GM15510 (cell line): ENCODE results near the gene MRPS11.

ENCODE experiments used
- POLR2A ChIP-seq: IDR thresholded peaks from 3 replicates; pipeline ENCODE4 v1.6.1; 2011; ENCODE audit warnings: borderline replicate concordance; ENCODE audit not compliant: insufficient read length; ENCODE audit errors: extremely low read depth

MRPS11 gene

GRCh38 chr15:88467073-88467934, at the start of gene MRPS11, which contains the start of gene MRPL46:
MRPS11 (plus strand) TSS chr15:88467708; CDS start chr15:88467718, 10 bp downstream.
MRPL46 (minus strand) TSS chr15:88467388; CDS start chr15:88467377, 11 bp downstream.
- TF ChIP-seq POLR2A, result peak; percentile 64

GRCh38 chr15:88419830-88420229, 47.7 kb upstream of the MRPS11 start:
- TF ChIP-seq POLR2A, result no peak

- no peak for TF ChIP-seq POLR2A
These were observed 44.2 kb upstream of the MRPS11 start for GRCh38 chr15:88423331-88423730.

- TF ChIP-seq POLR2A, result no peak
These were observed 41.2 kb upstream of the MRPS11 start for GRCh38 chr15:88426304-88426703.

GRCh38 chr15:88428053-88428452, 39.5 kb upstream of the MRPS11 start:
- TF ChIP-seq POLR2A, result no peak

GRCh38 chr15:88428805-88429605, 38.5 kb upstream of the MRPS11 start:
- no peak for TF ChIP-seq POLR2A

DNA sequence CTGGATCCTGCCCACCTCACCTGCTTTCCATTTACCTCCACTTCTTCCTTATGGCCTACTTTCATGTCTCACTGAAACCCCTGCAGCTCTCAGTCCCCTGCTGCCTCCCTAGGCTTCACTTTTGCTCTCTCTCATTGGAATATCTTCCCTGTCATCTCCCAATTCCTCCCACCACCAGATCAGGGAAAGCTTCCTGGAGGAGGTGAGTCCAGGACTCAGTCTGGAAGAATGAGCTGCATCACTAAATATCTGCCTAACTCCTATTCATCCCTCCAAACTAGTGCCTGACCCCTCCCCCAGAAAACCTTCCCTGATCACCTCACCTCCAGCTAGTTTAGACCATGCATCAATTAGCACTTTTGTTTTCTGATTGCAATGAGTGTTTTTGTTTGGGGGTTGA, 37.5 kb upstream of the MRPS11 start:
- TF ChIP-seq POLR2A, result no peak

DNA sequence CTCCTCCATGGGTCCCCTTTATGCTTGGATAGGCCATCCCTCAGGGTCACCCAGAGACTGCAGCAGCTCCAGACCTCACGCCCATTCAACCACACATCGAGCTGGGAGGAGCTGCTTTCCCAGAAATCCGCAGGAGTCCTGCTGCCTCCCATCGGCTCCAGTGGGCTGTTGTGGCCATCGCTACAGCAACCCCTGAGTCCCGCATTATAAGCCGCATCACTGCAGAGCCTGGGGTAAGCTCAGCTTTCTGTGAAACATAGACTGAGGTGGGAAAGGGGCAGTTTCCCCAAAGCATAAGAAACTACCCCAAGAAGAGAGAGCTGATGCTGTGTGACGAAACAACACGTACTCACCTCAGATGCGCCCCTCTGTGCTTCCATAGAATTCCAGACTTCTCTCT, 36.1 kb upstream of the MRPS11 start:
- TF ChIP-seq POLR2A, result no peak

DNA sequence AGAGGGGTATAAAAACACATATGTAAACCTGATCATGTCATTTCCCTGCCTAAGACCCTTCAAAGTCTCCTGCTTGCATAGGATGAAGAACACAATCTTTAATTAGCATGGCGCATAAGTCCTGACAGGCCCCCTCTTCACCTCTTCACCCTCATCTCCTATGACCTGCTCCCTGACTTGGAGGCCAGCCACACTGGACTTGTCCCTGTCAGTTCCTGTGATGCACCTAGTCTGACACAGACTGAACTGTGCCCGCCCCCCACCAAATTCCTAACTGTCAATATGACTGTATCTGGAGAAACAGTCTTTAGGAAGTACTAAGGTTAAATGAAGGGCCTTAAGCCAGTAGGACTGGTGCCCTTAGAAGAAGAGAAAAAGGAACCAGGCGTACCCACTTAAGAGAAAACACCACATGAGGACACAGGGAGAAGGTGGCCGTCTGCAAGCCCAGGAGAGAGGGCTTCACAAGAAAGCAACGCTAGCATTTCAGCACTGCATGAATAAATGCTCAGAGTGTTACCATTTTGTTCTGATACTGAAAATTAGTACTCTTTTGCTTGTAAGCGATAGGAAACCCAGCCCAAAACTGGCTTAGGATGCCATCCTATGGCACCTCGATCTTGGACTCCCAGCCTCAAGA, 34.3 kb upstream of the MRPS11 start:
- TF ChIP-seq POLR2A, result no peak

DNA sequence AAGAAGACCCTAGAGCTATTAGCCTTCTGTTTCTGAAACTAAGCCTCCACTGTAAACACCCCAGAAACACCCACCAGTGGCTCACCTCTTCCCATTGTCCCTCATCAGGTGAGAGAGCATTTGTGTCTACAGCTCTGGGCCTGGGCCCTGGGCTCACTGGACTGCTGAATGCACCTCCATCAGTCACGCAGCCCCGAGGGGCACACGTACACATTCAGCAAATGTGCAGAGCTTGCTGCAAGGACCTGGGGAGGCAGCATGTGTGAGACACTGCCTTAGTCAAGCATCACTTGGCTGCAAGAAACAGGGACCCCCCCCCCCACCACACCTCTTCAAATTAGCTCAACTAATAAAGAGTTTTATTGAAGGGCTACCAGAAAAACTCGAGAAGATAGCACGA, 29.3 kb upstream of the MRPS11 start:
- no peak for TF ChIP-seq POLR2A

GRCh38 chr15:88440021-88440420, 27.5 kb upstream of the MRPS11 start:
- TF ChIP-seq POLR2A, result no peak

DNA sequence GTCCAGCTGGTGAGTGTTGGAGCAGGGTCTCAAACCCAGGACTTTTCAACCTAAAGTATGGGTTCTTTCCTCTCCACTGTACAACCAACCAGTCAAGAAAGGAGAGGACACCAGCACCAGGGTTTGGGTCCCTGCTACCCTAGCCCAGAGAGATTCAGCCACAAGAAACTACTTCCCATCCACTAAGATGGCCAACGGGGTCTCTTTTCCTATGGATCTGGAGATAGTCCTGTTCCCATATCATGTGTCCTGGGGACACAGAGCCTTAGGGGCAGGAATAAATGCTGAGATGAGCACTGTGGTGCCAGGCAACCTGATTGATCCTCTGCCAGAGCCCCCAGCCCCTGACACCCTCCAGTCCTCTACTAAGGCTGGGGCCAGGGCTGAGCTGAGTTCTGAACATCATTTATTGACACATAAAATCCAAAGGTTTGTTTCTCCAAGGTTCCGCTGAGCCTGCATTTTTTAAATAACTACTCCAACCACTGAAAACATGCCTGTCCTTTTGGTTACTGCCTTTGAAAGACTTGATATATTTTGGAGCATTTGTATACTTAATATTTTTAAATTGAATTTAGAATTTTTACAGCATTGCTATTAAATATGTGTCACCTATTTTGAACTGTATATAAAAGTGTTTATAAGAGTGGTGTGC, 26.3 kb upstream of the MRPS11 start:
- TF ChIP-seq POLR2A, result no peak

GRCh38 chr15:88447206-88447605, 20.3 kb upstream of the MRPS11 start:
- TF ChIP-seq POLR2A, result no peak

DNA sequence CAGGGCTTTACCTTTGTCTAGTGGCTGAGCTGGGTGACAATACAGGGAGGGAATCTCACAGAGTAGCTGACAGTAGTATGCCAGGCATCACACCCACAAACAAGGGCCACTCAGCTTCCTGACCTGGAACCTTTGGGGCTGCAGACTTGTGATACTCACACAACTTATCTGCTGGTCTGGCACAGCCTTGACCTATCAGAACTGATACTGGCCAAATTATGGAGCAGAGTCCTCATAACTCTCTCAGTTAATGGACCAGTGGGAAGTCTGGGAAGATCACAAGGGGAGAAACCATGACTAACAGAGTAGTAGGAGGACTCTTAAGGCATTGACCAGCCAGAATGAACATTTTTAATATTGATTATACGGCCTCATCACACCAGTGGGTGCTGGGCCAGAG, 19.8 kb upstream of the MRPS11 start:
- no peak for TF ChIP-seq POLR2A
